H9 (cell line): ENCODE results near the gene IFT81. TPM values are rescaled to one million over a fixed set of nuclear protein-coding genes. Genes with fewer than 3 reads are reported as not detected.
A peak's percentile ranks its signal among the peaks of the same experiment; 100 is the strongest.

Experiments used
- DNase-seq: peaks from one replicate; pipeline ENCODE4 v3.0.0-alpha.2; 2017
- H2AFZ ChIP-seq: one replicate; pipeline ENCODE4 v1.6.1; 2013; ENCODE audit warnings: mild to moderate bottlenecking, low read length, control low read depth, moderate library complexity
- H2AK5ac ChIP-seq: 2 replicates; pipeline ENCODE4 v1.6.1; 2013; ENCODE audit warnings: low read length, control low read depth, mixed read lengths; ENCODE audit not compliant: insufficient read length
- H2BK120ac ChIP-seq: one replicate; pipeline ENCODE4 v1.6.1; 2013; ENCODE audit warnings: low read depth, mild to moderate bottlenecking, low read length, control low read depth, inconsistent platforms; ENCODE audit not compliant: poor library complexity, severe bottlenecking
- H2BK12ac ChIP-seq: 2 replicates; pipeline ENCODE4 v1.6.1; 2013; ENCODE audit warnings: low read length, control low read depth, mixed read lengths, low read depth; ENCODE audit not compliant: insufficient read length
- H2BK15ac ChIP-seq: 2 replicates; pipeline ENCODE4 v1.6.1; 2013; ENCODE audit warnings: low read depth, low read length, control low read depth
- H2BK20ac ChIP-seq: one replicate; pipeline ENCODE4 v1.6.1; 2013; ENCODE audit warnings: low read depth, mild to moderate bottlenecking, low read length, control low read depth, inconsistent platforms; ENCODE audit not compliant: poor library complexity, severe bottlenecking
- H2BK5ac ChIP-seq: 2 replicates; pipeline ENCODE4 v1.6.1; 2013; ENCODE audit warnings: low read length, control low read depth, mixed read lengths; ENCODE audit not compliant: insufficient read length
- H3K14ac ChIP-seq: 2 replicates; pipeline ENCODE4 v1.6.1; 2013; ENCODE audit warnings: low read length, control low read depth; ENCODE audit not compliant: insufficient read depth
- H3K18ac ChIP-seq: 2 replicates; pipeline ENCODE4 v1.6.1; 2013; ENCODE audit warnings: low read depth, mild to moderate bottlenecking, mixed read lengths, low read length, control low read depth; ENCODE audit not compliant: insufficient read length
- H3K23ac ChIP-seq: 2 replicates; pipeline ENCODE4 v1.6.1; 2013; ENCODE audit warnings: low read length, control low read depth, mixed read lengths, low read depth; ENCODE audit not compliant: insufficient read length
- H3K23me2 ChIP-seq: 2 replicates; pipeline ENCODE4 v1.6.1; 2013; ENCODE audit warnings: low read depth, mild to moderate bottlenecking, mixed read lengths, low read length, control low read depth; ENCODE audit not compliant: insufficient read length, poor library complexity, severe bottlenecking
- H3K27ac ChIP-seq: 2 replicates; pipeline ENCODE4 v1.5.1; 2013; ENCODE audit warnings: low read length, control low read depth, mixed read lengths, low read depth; ENCODE audit not compliant: insufficient read length
- H3K27me3 ChIP-seq: 2 replicates; pipeline ENCODE4 v1.6.1; 2013; ENCODE audit warnings: low read length, control low read depth, inconsistent platforms; ENCODE audit not compliant: insufficient read depth
- H3K4ac ChIP-seq: 2 replicates; pipeline ENCODE4 v1.6.1; 2013; ENCODE audit warnings: low read depth, mild to moderate bottlenecking, control low read depth, inconsistent platforms, low read length, moderate library complexity
- H3K4me1 ChIP-seq: 2 replicates; pipeline ENCODE4 v1.6.1; 2013; ENCODE audit warnings: low read length, control low read depth, inconsistent platforms; ENCODE audit not compliant: insufficient read depth
- H3K4me2 ChIP-seq: 2 replicates; pipeline ENCODE4 v1.6.1; 2013; ENCODE audit warnings: low read length, control low read depth, mixed read lengths; ENCODE audit not compliant: insufficient read length, insufficient read depth
- H3K56ac ChIP-seq: 2 replicates; pipeline ENCODE4 v1.6.1; 2013; ENCODE audit warnings: low read depth, mild to moderate bottlenecking, mixed read lengths, low read length, control low read depth; ENCODE audit not compliant: insufficient read length
- H3K79me1 ChIP-seq: 2 replicates; pipeline ENCODE4 v1.6.1; 2013; ENCODE audit warnings: low read depth, mild to moderate bottlenecking, moderate library complexity, low read length, control low read depth, inconsistent platforms; ENCODE audit not compliant: insufficient read depth, poor library complexity, severe bottlenecking
- H3K79me2 ChIP-seq: 2 replicates; pipeline ENCODE4 v1.6.1; 2013; ENCODE audit warnings: low read length, control low read depth, inconsistent platforms; ENCODE audit not compliant: insufficient read depth
- H3K9ac ChIP-seq: 2 replicates; pipeline ENCODE4 v1.6.1; 2013; ENCODE audit warnings: low read length, control low read depth, mixed read lengths; ENCODE audit not compliant: insufficient read length; ENCODE audit errors: extremely low read depth
- H3K9me3 ChIP-seq: one replicate; pipeline ENCODE4 v1.6.1; 2013; ENCODE audit warnings: low read depth, low read length, inconsistent platforms; ENCODE audit not compliant: control insufficient read depth
- H3T11ph ChIP-seq: one replicate; pipeline ENCODE4 v1.6.1; 2013; ENCODE audit warnings: mild to moderate bottlenecking, low read length, control low read depth, inconsistent platforms
- H4K20me1 ChIP-seq: one replicate; pipeline ENCODE4 v1.6.1; 2013; ENCODE audit not compliant: control insufficient read depth, insufficient read length, insufficient read depth
- H4K5ac ChIP-seq: 2 replicates; pipeline ENCODE4 v1.6.1; 2013; ENCODE audit warnings: low read depth, mild to moderate bottlenecking, mixed read lengths, low read length, control low read depth; ENCODE audit not compliant: insufficient read length
- H4K8ac ChIP-seq: replicated peaks from 2 replicates; pipeline ENCODE4 v1.6.1; 2013; ENCODE audit warnings: low read length, control low read depth, mixed read lengths, low read depth; ENCODE audit not compliant: insufficient read length
- H4K91ac ChIP-seq: 2 replicates; pipeline ENCODE4 v1.6.1; 2013; ENCODE audit warnings: low read depth, mild to moderate bottlenecking, moderate library complexity, mixed read lengths, low read length, control low read depth; ENCODE audit not compliant: insufficient read length
- H3K27ac Mint-ChIP-seq, 3 experiments: 2 replicates in 2 of 3; 3 replicates in 1 of 3; pipeline ENCODE4 v1.8.0; 2020 to 2021; ENCODE audit warnings: mixed read lengths in 3 of 3, mild to moderate bottlenecking in 1 of 3, moderate library complexity in 1 of 3
- H3K27me3 Mint-ChIP-seq: 2 replicates; pipeline ENCODE4 v1.8.0; 2021; ENCODE audit warnings: low read depth, mild to moderate bottlenecking, moderate library complexity, mixed read lengths
- H3K36me3 Mint-ChIP-seq, 3 experiments: 2 replicates in 2 of 3; 3 replicates in 1 of 3; pipeline ENCODE4 v1.8.0; 2020 to 2021; ENCODE audit warnings: low read depth in 3 of 3, mixed read lengths in 3 of 3; ENCODE audit not compliant: insufficient read depth in 1 of 3
- H3K4me1 Mint-ChIP-seq, 2 experiments: 2 replicates each; pipeline ENCODE4 v1.8.0; 2020; ENCODE audit warnings: mixed read lengths in 2 of 2
- H3K4me3 Mint-ChIP-seq, 2 experiments: 2 replicates in 1 of 2; 3 replicates in 1 of 2; pipeline ENCODE4 v1.8.0; 2020 to 2021; ENCODE audit warnings: mild to moderate bottlenecking in 2 of 2, mixed read lengths in 2 of 2, moderate library complexity in 1 of 2
- H3K9me3 Mint-ChIP-seq, 2 experiments: 2 replicates in 1 of 2; 3 replicates in 1 of 2; pipeline ENCODE4 v1.8.0; 2020; ENCODE audit warnings: mild to moderate bottlenecking in 2 of 2, mixed read lengths in 2 of 2, moderate library complexity in 1 of 2
- CTCF ChIP-seq: fragments of 200-600 bp; sonication (generic); conservative IDR thresholded peaks from 3 replicates; pipeline ENCODE4 v1.8.0; 2021; ENCODE audit warnings: antibody characterized with exemption, mild to moderate bottlenecking
- WGBS: extraction: QIAGEN DNeasy Blood & Tissue Kit; methylation state at CpG from one replicate; pipeline ENCODE4 v1.1.7; 2013; ENCODE audit warnings: missing lambda C conversion rate, low lambda C conversion rate, mixed read lengths; ENCODE audit not compliant: insufficient read length; ENCODE audit errors: extremely low coverage; 5-methylcytosine and 5-hydroxymethylcytosine counted together
- total RNA-seq: library from RNA; stranded (reverse); gene quantifications from 2 replicates; pipeline ENCODE4 v1.2.1, GENCODE V29; 2021

IFT81 gene
- total RNA-seq, 1 experiment from 2014 or later: 9.3 TPM

DNA sequence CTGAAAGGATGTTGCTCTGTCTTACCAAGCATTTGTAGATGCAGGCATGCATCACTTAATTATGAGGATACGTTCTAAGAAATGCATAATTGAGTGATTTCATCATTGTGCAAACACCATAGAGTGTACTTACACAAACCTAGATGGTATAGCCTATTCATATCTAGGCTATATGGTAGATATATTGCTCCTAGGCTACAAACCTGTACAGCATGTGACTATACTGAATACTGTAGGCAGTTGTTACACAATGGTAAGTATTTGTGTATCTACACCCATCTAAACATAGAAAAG lies 75.9 kb downstream of the IFT81 start:
- Histone ChIP-seq H4K20me1 (no peaks in the 10 kb centered on the region), H3K27ac (no peak overlapping the region), H3K4ac (no peak overlapping the region), H2BK20ac (no peak overlapping the region), H3K4me1 (peaks cover 3% of the 10 kb centered on the region; the same call in 1 of the 2 replicates), H2AK5ac (no peak overlapping the region), H3K14ac (no peak overlapping the region), H3K9me3 (no peaks in the 10 kb centered on the region), H3K79me1 (no peaks in the 10 kb centered on the region), H3K56ac (no peak overlapping the region), H3T11ph (no peak overlapping the region), H3K27me3 (no peaks in the 10 kb centered on the region), H2BK5ac (no peak overlapping the region), H2AFZ (no peak overlapping the region), H2BK120ac (no peak overlapping the region), H3K79me2 (no peaks in the 10 kb centered on the region), H2BK15ac (no peak overlapping the region), H3K23me2 (no peaks in the 10 kb centered on the region), H3K23ac (no peak overlapping the region), H3K9ac (no peak overlapping the region), H3K18ac (no peak overlapping the region), H4K5ac (no peak overlapping the region), H4K8ac (no peak overlapping the region), H3K4me2 (no peak overlapping the region), H2BK12ac (no peak overlapping the region), H4K91ac (no peak overlapping the region)
- WGBS: no CpG with 5 or more reads among the region's 1 CpG
- Mint-ChIP-seq H3K36me3 (peaks cover 0 to 3% (median 0%) of the 10 kb centered on the region in 3 experiments; a peak in 2 of 7 replicates), H3K27me3 (no peaks in the 10 kb centered on the region), H3K9me3 (no peaks in the 10 kb centered on the region), H3K27ac (peak overlapping the region in 1 of 3 experiments; percentile 58; a peak in 2 of 7 replicates), H3K4me1 (peaks cover 10% of the 10 kb centered on the region in 2 experiments), H3K4me3 (no peak overlapping the region)
- TF ChIP-seq CTCF: no peak
- no peak for DNase-seq
